Transverse colon (tissue), 4 donors: ENCODE data around the gene OARD1. TPM values are rescaled to one million over a fixed set of nuclear protein-coding genes. Genes with fewer than 3 reads are reported as not detected.

Experiments
- DNase-seq: peaks from one replicate; pipeline ENCODE4 v3.0.0-alpha.2; 2019
- H3K27ac ChIP-seq, 4 donors: fragments of 200-600 bp; sonication (generic); 2 replicates each; pipeline ENCODE4 v1.5.1; 2016 to 2018; ENCODE audit warnings: inconsistent platforms in 4 of 4
- H3K27me3 ChIP-seq: fragments of 200-600 bp; sonication (generic); 2 replicates; pipeline ENCODE4 v1.5.1; 2017; ENCODE audit warnings: inconsistent platforms
- H3K36me3 ChIP-seq, 4 donors: fragments of 200-600 bp; sonication (generic); 2 replicates each; pipeline ENCODE4 v1.5.1; 2017 to 2019; ENCODE audit warnings: inconsistent platforms in 4 of 4
- H3K4me1 ChIP-seq, 4 donors: fragments of 200-600 bp; sonication (generic); 2 replicates each; pipeline ENCODE4 v1.5.1; 2017 to 2020; ENCODE audit warnings: inconsistent platforms in 4 of 4
- H3K4me3 ChIP-seq, 4 donors: fragments of 200-600 bp; sonication (generic); 1 replicate in 1 of 4; 2 replicates in 3 of 4; pipeline versions ENCODE4 v1.5.1 to v1.6.1; 2017 to 2019; ENCODE audit warnings: inconsistent platforms in 4 of 4
- H3K9me3 ChIP-seq, 2 donors: fragments of 200-600 bp; sonication (generic); 2 replicates each; pipeline ENCODE4 v1.5.1; 2017 to 2019; ENCODE audit warnings: inconsistent platforms in 2 of 2
- EP300 ChIP-seq: sonication (generic); formaldehyde crosslinking; IDR thresholded peaks from one replicate; pipeline ENCODE4 v1.6.1; 2017; ENCODE audit warnings: antibody characterized with exemption, low read depth
- POLR2A ChIP-seq: fragments of 450-650 bp; IDR thresholded peaks from one replicate; pipeline ENCODE4 v1.6.1; 2016; ENCODE audit warnings: antibody characterized with exemption, mild to moderate bottlenecking, moderate library complexity
- POLR2AphosphoS5 ChIP-seq, 3 donors: sonication (generic); formaldehyde crosslinking; IDR thresholded peaks; one replicate each; pipeline ENCODE4 v1.6.1; 2016; ENCODE audit warnings: antibody characterized with exemption in 3 of 3
- WGBS, 2 donors: methylation state at CpG; one replicate each; pipeline ENCODE4 v1.1.5; 2018; ENCODE audit warnings: low coverage in 1 of 2; 5-methylcytosine and 5-hydroxymethylcytosine counted together
- in situ Hi-C, 4 donors: fragments of 200-750 bp; cut with MboI; loops; one replicate each; pipeline versions ENCODE4 v1.15.0 to v1.15.1; 2017; ENCODE audit warnings: low sequenced_read_pairs in 3 of 4, low pct_ligation_motif_present in 1 of 4, low pct_unique_long_range_greater_than_20kb in 1 of 4
- intact Hi-C: fragments of 100-400 bp; cut with DNase I; formaldehyde crosslinking; loops from one replicate; pipeline ENCODE4 v1.15.1; 2023; ENCODE audit warnings: low total_unique reads
- total RNA-seq, 4 donors: library from RNA; depleted of rRNA; stranded (reverse); fragments of >200 nt; gene quantifications; one replicate each; pipeline ENCODE4 v1.1.0, GENCODE V29; 2016
- TF ChIP-seq, protein P1 (sequence below), 5 experiments: fragments of 200-600 bp in 3 of 5; fragments of 450-650 bp in 2 of 5; sonication (generic) in 3 of 5; IDR thresholded peaks; 1 replicate in 2 of 5; 2 replicates in 3 of 5; pipeline ENCODE4 v1.5.1; 2016 to 2017; ENCODE audit warnings: antibody characterized with exemption in 5 of 5, inconsistent platforms in 3 of 5, mild to moderate bottlenecking in 2 of 5, moderate library complexity in 1 of 5

The OARD1 gene
- total RNA-seq, 4 donors from 2014 or later: 1.4 to 27.6 (median 13.7) TPM

DNA sequence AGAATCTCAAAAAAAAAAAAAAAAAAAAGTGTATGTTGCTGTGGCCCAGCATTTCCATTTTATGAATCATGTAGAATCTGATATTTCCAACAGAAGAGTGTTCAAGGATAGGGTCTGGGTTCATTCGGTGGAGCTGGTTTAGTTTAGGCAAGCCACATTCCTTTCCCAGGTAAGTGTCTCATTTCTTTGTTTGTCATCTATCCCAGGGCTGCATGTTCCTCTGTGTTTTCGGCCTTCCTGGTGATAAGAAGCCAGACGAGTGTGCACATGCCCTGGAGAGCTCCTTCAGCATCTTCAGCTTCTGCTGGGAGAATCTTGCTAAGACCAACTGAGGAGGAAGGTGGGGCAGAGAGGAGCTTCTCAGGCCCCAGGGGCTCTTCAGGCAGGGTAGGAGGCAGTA, 38.9 kb upstream of the OARD1 start:
- Histone ChIP-seq H3K9me3 (no peaks in the 10 kb centered on the region), H3K4me3 (no peak overlapping the region), H3K27me3 (no peaks in the 10 kb centered on the region), H3K4me1 (no peaks in the 10 kb centered on the region), H3K36me3 (no peaks in the 10 kb centered on the region), H3K27ac (no peak overlapping the region)
- intact Hi-C loops (loop anchor here (5.0 kb wide), 1 partner anchor 479 kb away; no protein-coding TSS in a partner anchor), in situ Hi-C loops (no loop called here)
- 90 to 100% methylated on average over 1 to 3 of the region's 3 CpGs for WGBS, 2 donors
- TF ChIP-seq POLR2A (no peak), EP300 (no peak), POLR2AphosphoS5 (IDR thresholded peaks at IDR 0.05) (no peak)
- TF ChIP-seq, protein P1, sequence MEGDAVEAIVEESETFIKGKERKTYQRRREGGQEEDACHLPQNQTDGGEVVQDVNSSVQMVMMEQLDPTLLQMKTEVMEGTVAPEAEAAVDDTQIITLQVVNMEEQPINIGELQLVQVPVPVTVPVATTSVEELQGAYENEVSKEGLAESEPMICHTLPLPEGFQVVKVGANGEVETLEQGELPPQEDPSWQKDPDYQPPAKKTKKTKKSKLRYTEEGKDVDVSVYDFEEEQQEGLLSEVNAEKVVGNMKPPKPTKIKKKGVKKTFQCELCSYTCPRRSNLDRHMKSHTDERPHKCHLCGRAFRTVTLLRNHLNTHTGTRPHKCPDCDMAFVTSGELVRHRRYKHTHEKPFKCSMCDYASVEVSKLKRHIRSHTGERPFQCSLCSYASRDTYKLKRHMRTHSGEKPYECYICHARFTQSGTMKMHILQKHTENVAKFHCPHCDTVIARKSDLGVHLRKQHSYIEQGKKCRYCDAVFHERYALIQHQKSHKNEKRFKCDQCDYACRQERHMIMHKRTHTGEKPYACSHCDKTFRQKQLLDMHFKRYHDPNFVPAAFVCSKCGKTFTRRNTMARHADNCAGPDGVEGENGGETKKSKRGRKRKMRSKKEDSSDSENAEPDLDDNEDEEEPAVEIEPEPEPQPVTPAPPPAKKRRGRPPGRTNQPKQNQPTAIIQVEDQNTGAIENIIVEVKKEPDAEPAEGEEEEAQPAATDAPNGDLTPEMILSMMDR (IDR thresholded peaks at IDR 0.05): no peak
- no peak for DNase-seq

DNA sequence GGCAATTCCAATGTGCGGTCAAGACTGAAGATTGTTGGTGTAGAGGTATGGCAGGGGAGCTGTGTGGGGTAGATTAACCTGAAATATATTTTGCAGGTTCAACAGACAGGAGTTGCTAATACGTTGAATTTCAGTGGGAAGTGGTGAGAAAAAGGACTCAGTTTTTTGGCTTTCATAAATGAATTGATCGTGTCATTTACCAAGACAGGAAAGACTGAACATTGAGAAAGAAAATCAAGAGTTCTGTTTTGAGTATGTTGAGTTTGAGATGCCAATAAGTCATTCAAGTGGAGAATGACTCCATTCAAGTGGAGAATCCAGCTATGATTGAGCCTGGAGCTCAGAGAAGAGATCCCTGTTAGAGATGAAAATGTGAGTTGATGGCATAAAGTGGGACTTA, 31.7 kb upstream of the OARD1 start:
- no peak for DNase-seq
- no peaks in the 10 kb centered on the region for H3K4me1 ChIP-seq
- WGBS, 2 donors: 73 to 97% methylated on average over 3 of the region's 3 CpGs
- in situ Hi-C loops: no loop called here
- no peak overlapping the region for H3K27ac ChIP-seq
- intact Hi-C loops: no loop called here
- no peak overlapping the region for H3K4me3 ChIP-seq
- H3K27me3 ChIP-seq: no peaks in the 10 kb centered on the region
- peaks cover 0 to 20% (median 5%) of the 10 kb centered on the region in 4 donors for H3K36me3 ChIP-seq
- TF ChIP-seq, protein P1 (IDR thresholded peaks at IDR 0.05): no peak
- TF ChIP-seq POLR2A (no peak), POLR2AphosphoS5 (IDR thresholded peaks at IDR 0.05) (no peak), EP300 (no peak)
- no peaks in the 10 kb centered on the region for H3K9me3 ChIP-seq

DNA sequence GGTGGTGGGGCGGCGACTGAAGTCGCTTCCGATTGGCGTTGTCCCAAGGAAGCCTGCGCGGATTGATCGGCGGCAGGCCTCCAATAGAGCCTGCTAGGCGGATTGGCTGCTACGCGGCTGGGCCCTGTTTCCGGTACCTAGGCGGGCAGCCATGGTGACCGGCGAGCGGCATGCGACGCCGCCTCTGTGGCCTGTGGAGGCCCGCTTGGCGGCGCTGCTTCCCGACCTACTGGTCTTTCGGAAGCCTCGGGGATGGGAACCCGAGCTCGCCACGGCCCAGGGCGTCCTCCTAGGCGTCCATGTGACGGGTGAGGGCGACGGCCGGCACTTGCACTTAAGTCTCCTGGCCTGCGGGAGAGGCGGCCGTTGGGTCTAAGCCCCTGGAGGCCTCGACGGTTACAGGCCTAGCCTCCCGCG, 28.7 kb upstream of the OARD1 start:
- Histone ChIP-seq H3K4me3 (no peak overlapping the region), H3K27ac (no peak overlapping the region), H3K27me3 (no peaks in the 10 kb centered on the region), H3K9me3 (no peaks in the 10 kb centered on the region), H3K36me3 (peaks cover 0 to 47% (median 16%) of the 10 kb centered on the region in 4 donors), H3K4me1 (no peaks in the 10 kb centered on the region)
- 93% methylated on average over 42 of the region's 42 CpGs; no CpG with 5 or more reads in 1 of the 2 donors for WGBS, 2 donors
- TF ChIP-seq POLR2AphosphoS5 (IDR thresholded peaks at IDR 0.05) (no peak), POLR2A (no peak), EP300 (no peak)
- TF ChIP-seq, protein P1 (IDR thresholded peaks at IDR 0.05): no peak
- DNase-seq: no peak
- intact Hi-C loops (no loop called here), in situ Hi-C loops (no loop called here)

DNA sequence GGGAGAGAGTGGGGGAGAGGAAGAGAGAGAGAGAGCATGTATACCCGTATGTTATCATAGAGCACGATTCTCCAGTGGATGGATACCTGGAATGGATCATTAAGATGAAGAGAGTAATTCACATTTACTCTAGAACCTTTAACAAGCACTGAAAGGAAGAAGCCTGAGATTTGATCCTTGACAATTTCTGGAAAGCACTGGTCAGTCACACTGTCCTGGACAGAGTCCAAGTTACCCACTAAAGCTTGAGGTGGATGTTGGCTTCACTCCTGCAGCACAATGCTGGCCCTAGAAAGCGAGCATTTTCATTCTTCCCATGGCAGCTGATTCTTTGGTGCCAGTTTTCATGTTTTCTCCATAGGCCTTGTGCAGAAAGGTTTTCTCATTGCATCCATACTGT, 26.2 kb upstream of the OARD1 start:
- Histone ChIP-seq H3K9me3 (no peaks in the 10 kb centered on the region), H3K4me3 (no peak overlapping the region), H3K4me1 (no peaks in the 10 kb centered on the region), H3K27ac (no peak overlapping the region), H3K36me3 (peaks cover 0 to 72% (median 28%) of the 10 kb centered on the region in 4 donors), H3K27me3 (no peaks in the 10 kb centered on the region)
- TF ChIP-seq, protein P1 (IDR thresholded peaks at IDR 0.05): no peak
- TF ChIP-seq EP300 (no peak), POLR2AphosphoS5 (IDR thresholded peaks at IDR 0.05) (no peak), POLR2A (no peak)
- DNase-seq: no peak
- WGBS, 2 donors: 60 to 71% methylated on average over 2 to 3 of the region's 3 CpGs
- in situ Hi-C loops: loop anchor here in 1 of 4 donors (25.0 kb wide), 1 partner anchor 214 kb away; no protein-coding TSS in a partner anchor
- intact Hi-C loops: no loop called here
